HG03439 (cell line): ENCODE data around the gene CAMTA1.

Source experiments
- ATAC-seq: cut with Tn5 transposase; IDR thresholded peaks from one replicate; pipeline ENCODE4 v1.9.1; 2021; ENCODE audit warnings: mild to moderate bottlenecking, moderate library complexity; ENCODE audit not compliant: unreplicated experiment

The CAMTA1 gene

DNA sequence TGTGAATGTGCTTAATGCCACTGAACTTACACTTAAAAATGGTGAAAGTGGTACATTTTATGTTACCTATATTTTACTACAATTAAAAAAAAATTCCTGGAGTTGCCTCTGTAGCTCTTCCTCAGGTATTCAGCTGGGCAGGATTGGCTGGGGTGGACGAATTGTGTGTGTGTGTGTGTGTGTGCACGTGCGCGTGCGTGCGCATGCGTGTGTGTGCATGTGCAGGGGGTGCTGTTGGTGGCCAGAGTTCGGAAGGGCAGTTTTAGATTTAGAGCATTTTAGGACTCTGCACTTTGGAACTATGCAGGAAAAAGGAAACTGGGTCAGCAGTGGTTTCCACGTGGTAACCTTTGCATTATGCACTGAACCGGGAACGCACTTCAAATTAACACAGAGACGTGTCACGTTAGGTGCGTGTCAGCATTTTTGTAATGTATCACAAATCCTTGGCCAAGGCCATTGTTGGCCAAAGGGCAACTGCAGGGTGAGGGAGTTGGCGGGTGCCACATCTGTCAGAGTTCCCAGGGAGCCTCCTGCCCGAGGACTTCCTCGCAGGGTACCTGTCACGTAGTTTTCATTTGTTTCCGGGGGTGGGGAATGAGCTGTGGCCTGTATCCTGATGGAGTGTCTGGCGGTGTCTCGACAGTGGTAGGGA is 312.8 kb downstream of the CAMTA1 start:
- ATAC-seq, result no peak

DNA sequence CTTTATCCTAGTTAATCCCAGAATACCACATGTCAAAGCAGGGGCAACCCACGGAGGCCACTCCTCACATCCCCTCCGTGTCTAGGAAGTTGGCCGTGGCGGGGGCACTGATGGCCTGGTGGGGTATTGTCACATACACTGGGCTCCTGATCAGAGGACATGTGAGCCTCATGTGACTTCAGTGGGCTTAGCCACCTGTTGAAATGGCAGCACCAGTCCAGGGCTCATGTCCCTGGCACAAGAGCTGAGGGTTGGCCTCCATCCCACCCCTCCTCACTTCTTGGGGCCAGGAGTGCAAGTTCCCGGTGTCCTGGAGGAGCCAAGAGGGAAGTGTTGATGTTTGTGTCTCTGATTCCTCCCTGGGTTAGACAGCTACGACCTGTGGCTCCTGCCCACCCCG is 313.4 kb downstream of the CAMTA1 start:
- ATAC-seq, result no peak

DNA sequence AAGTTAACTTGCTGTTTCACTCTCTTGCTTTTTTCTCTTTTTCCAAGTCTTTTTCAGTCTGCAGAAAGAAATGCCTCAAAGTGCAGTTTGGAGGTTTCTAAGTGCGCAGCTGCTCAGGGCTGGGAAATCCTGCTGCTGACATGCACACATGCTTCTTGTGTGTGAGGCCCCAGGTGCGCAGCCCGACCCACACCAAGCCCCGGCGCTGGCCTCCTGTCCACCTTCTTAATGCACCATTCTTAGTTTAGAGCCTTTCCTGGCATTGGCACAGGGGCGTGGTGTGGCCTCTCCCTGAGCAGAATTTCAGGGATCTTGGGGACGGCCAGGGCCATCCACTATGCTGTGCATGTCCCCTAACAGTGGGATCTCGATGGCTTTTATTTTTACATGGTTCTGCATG is 315.2 kb downstream of the CAMTA1 start:
- no peak for ATAC-seq

DNA sequence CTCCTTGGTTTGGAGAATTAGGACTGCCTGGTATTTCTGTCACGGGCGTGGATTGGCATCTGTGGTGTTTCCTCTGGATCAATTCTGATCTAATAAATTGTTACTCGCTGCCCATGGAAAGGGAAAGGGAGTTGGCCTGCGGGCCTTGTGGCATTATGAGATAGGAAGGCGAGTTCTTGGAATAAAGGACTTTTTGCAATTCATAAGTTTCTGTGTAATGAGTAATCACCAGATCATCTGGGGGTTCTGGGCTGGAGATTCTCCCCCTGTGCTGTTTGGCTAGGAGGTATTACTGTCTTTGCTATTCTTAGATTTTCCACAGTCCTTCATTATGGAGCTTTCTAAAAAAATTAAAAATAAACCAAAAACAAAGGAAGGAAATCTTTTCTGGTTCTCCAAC is 315.9 kb downstream of the CAMTA1 start:
- ATAC-seq, result no peak

DNA sequence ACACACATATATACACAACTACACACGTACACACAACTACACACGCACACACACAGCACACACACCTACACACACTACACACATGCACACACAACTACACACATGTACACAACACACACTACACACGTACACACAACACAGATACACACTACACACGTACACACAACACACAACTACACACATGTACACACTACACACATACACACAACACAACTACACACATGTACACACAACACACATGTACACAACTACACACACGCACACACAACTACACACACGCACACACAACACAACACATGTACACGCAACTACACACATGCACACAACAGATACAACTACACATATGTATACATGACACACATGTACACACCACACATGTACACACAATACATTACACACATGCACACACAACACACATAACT is 318.1 kb downstream of the CAMTA1 start:
- ATAC-seq, result no peak

DNA sequence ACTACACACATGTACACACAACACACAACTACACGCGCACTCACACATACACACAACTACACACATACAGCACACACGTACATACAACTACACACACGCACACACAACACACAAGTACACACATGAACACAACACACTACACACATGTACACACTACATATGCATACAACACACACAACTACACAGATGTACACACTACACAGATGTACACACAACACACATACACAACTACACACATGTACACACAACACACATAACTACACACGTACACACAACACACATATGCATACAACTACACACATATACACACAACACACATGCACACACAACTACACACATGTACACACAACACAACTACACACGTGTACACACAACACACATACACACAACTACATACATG is 318.6 kb downstream of the CAMTA1 start:
- no peak for ATAC-seq

DNA sequence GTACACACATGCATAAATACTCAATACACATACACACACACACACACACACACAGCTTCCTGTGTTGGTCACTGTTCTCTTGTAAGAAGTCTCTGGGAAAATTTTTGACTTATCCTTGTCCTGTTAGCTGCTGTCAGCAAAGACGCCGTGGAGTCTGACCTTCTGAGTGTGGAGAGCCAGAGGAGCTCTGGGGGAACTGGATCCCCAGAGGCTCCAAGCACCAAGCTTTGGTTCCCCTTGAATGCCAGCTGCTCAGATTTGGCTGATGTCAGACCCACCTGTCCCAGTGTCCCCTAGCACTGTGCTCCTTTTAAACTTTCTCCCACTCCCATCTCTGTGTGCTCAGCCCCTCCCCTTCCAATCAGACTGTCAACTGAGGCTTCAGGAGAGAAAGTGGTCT is 319.1 kb downstream of the CAMTA1 start:
- ATAC-seq, result no peak

DNA sequence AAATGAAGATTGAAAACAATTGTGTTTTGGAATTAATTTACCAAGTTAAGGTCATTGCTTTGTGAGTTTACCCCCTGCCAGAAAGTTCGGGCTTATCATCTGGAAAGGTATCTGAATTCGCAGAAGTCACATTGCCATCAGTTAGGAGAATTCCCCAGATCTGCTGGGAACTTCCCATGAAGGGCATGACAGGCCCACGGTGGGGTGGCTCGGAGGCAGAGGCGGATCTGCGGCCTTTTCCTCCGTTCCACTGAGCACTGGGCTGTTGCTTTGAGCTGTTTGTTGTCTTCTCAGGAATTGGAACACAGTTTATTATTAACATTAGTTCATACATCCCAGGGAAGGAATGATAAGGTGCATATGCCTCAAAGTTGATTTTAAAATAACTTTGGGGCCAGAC is 320.0 kb downstream of the CAMTA1 start:
- no peak for ATAC-seq

DNA sequence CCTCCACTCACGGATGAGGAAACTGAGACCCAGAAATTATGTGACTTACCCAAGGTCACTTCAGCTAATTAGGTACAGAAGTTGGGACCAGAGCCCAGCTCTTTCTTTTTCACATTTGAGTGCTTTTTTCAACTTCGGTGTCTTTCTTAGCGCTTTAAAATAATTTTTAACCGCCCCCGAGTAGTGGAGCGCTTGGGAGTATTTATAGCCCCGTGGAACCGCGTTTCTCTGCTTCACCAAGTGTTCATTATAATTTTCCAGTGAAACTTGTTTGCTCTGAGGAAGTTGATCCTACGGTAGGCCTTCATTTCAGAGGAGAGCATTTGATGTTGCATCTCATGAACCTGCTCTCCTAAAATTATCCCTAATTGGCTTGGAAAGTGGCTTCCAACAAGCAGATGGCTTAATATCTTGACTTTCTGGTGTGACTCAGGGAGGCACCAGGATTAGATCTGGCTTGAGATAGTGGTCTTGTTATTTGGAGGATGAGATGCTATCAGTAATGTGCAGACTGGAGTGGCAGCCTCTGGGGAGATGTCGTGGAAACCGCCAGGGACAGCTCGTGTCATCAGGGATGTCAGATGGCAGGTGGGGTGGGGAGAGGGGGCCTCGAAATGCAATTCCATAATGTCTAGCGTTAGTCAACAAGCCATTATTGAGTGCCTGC is 321.3 kb downstream of the CAMTA1 start:
- ATAC-seq, result no peak

DNA sequence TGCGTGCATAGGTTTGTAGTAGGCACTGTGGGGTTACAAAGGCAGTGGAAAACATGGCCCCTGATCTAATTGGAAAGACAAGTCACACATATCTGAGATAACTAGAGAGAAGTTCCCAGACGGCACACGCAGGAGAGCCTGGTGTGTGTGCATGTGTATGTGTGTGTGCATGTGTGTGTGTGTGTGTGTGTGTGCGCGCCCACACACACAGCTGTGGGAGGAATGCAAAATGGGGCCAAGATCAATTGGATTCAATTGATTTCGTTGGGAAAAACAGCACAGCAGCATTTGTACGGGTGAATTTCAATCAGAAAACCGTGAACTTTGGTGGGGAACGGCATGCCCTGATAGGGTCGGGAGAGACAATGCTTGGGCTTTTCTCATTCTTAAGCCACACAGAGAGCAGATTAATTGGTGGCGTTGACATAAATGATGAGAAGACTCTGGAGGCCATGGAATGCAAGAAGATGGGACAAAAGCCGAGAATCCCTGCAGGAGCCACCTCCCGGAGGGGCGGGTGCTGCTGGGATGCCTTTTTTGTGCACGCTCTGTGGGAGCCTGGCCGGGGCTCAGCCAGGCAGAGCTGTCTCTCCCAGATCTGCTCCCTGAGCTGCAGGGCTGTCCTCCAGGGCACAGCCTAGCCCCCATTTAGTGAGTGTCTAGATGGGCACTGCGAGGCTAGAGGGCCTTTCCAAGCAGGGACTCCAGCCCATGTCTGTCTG is 322.0 kb downstream of the CAMTA1 start:
- ATAC-seq, result no peak

DNA sequence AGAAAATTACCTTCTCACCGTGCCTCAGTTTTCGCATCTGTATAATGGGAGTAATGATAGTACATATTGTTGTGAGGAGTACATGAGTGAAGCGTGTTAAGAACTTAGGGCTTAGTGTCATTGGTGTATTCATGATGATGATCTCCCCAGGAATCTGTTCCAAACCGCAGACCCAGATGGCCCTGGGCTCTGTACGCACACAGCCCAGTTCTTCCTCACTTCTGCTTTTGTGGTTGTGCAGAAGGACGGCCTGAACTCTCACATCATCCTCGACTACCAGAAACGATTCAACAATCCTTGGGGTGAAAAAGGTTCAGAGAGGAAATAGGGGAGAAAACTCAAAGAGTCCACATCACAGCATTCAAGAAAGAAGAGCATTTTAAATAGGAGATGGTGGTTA is 323.0 kb downstream of the CAMTA1 start:
- ATAC-seq, result no peak

DNA sequence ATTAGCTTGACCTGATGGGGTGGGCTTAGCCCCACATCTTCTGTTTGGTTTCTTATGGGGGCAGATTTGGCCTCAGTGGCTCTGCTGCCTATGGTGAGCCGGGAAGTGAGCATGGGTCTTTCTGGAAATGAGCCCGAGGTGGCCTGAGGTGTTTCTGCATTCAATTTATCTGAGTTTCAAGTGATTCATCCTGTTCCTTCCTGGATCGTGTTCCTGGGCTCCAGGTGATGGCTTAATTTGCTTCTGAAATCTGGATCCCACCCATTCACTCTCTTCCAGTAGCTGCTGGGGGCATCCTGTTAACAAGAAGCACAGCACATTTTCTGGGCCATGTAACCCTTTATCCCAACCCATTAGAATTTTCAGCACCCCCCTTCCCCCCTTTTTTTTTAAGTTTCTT is 324.6 kb downstream of the CAMTA1 start:
- ATAC-seq, result no peak

DNA sequence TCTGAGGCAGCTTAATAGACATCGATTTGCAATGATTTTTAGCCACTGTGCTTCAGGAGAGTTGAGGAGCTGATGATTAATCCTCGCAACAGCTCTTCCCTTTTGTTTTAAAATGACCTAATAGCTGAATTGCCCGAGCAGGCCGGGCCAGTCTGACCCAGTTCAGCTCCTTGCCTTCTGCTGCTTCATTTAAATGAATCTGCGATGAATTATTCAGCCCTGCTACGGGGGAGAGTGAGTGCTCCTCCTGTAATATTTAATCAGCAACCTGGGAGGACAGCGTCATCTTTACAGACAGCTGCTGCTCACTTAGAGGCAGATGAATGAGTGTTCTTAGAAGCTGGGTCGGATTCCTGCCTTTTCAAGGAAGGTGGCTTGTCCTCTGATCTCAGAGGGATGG is 325.1 kb downstream of the CAMTA1 start:
- no peak for ATAC-seq

DNA sequence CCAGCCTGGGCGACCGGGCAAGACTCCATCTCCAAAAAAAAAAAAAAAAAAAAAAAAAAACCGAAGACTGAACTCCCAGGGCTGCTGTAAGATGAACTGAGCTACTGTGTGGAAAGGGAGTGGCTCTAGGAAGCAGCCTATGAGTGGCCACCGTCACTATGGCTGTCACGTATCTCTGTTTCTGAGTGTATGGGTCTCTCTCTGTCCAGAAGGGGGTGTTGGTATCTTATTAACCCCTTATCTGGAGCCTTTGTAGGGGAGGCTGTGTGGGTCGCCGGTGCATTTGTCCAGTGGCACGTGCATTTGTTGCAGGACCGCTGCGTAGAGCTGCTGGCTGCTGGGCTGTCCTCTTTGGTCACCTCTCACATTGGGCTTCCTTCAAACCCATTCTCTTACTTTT is 326.6 kb downstream of the CAMTA1 start:
- ATAC-seq, result no peak

DNA sequence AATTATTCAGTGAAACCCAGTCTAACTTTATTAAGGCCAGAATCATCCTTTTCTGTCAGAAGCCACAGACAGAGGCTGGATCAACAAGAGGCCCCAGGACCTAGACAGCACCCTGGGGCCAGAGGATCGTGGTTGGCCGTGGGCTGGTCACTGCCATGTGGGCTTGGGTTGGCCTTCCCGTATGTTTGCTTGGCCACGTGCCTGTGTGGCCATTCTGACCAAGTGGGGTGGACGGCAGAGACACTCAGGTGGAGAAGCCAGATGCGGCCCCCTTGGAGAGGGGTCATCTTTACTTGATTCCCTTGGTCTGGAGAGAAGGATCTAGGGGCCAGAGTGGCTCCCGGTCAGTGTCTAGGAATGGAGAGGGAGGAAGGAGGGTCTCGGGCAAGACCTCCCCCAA is 327.9 kb downstream of the CAMTA1 start:
- no peak for ATAC-seq

DNA sequence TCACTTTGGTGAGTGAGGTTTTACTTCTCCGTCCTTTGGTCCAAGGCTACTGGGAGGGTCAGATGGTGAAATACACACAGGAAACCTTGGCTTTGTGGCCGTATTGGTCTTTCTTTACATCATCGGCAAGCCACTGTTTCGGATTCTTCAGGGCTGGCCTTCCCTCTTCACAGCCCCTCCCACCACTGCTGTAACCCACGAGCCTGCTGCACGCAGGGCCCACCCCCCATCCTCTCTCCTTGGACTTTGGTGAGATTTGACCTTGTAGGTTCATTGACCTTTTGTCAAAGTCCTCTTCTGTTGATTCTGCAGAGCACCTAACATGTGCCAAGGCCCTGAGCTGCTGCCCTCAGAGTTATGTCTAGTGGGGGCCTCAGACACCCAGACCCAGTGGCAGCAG is 328.6 kb downstream of the CAMTA1 start:
- no peak for ATAC-seq

DNA sequence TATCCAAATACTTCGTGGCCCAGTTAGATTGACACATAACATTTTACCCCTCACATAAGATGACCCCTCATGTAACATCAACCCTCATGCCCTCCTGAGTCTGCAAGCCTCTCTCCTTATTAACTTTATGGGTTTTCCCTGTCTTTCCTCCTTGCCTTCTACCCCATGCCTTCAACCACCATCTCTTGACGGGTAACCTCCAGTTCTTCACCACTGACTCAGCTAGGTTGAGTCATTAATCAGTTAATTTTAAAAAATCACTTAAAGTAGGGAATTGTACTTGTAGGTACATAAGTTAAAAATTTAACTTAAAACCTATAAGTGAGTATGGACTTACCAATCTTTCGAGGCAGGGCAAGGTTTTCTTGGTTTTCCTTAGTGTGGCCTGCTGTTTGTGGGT is 330.7 kb downstream of the CAMTA1 start:
- no peak for ATAC-seq

DNA sequence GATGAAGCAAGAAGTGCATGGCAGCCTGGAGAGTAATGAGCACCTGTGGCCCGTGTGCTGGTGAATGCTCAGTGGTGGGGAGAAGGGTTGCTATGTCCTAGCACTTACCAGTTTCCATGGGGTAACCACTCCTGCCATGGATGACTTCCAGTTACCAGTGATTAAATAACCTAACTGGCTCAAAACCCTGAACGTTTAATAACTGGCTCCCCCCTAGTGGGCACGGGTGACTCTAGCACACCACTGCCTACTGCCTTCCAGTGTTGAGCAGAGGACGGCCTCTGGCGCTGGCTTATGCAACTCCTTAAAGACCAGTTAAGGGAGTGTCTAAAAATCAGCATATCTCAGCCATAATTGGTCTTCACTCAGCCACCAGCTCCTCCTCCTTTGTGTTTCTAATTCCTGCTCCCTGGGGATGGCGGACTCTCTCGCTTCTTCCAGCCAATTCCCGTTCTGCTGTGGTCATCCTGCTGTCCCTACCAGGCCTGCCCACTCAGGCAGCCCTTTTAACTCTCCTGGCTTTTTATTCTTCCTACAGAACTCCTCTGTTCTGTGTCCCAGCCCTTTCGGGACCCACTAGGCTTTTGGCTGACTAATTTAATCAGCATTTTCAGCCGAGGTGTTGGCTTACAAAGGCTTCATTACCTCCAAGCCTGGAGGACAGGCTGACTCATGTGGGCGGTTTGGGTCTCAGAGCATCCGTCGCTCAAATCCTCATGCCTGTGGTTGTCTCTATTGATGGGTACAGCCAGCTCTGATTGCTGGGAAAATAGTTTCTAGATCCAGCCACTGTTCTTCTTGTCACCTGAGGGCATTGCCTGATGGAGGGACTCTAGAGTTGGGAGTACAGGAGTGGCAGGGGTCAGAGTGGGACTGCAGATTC is 332.4 kb downstream of the CAMTA1 start:
- ATAC-seq, result no peak

DNA sequence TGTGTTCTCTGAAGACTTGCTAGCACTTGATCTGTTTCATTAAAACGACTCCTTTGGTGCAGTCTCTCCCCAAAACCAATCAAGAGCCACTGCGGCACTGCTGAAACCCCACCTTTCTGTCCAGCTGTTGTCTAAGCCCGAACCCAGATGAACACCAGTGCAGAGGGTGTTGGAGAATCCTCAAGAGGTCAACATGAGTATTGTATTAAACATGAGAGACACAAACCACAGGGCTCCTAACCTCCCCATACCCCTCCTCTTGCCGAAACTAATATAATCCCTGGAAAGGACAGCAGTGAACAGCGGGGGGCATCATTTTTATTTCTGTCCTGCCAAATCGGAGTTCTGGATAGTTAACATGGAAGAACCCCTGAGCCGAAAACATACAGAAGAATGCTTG is 333.9 kb downstream of the CAMTA1 start:
- no peak for ATAC-seq

DNA sequence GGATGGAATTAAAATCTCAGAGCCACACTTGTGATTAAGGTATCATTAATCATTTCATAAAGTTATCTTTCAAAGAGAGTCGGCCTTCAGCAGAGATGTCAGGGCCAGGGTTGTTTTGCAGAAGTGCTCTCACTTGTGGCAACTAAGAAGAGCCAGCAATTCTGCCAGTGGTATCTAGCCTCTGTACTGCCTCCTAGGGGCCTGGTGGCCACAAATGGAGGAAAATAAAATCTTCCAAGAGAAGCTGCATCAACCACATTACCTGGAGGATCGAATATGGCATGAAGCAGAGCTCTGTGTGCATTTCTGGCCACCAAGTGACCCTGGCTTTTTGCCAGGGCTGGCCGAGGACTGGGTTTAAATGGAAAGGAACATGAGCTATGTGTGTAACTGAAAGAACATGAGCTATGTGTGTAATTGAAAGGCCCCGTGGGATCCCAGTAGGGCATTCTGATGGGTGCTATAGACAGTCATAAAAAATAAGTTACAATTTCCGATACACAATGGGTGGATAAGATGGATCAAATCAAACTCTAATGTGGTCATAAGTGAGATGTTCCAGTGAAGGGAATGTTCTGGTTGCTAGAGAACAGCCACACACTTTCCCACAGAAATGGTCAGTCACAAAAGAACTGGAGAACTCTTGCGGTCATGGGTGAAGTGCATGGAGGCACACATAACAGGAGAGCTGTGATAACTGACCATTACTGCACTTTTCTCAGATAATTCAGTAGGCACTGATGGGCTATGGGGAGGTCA is 335.8 kb downstream of the CAMTA1 start:
- ATAC-seq, result no peak

DNA sequence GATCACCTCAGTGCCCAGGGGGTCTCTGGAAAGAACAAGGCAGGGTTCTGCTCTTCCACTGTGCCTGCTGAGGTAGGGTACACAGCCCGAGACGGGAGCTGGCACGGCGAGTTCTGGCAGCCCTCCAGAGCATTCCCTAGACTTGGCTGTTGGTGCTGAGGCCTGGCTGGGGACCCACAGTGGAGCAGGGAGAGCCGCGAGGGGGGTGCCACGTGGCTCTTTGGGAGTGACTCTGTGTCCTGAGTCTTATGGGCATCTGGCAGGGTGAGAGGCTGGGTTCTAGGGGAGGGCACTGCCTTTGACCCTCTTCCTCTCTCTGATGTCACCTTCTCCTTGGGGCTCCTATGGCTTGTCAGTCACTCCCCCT is 336.4 kb downstream of the CAMTA1 start:
- ATAC-seq, result no peak
